ENCODE data around the gene COMMD3.
A peak's percentile ranks its signal among the peaks of the same experiment; 100 is the strongest.

The COMMD3 gene

DNA sequence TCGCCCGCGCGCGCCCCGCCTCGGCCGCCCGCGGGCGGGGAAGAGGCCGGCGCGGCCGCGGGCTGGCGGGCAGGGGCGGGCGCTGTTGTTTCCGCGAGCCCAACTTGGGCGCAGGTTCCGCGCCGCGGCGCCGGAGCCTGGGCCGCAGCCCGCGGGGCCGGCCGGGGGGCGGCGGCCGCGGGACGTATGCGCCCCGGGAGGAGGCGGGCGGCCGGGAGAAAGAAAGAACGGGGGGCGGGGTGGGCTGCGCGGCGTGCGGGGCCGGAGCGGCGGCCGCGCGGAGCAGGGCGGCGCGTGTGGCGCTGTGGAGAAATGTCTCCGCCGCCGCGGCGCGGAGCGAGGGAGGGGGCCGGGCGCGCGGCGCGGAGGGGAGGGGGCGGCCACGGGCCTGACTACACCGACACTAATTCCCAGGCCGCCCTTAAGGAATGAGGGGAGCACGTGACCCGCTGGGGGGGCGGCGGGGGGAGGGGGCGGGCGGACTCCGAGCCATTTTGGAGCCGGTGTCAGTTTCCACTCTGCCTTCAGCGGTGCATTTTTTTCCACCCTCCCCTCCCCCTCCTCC, 4.5 kb downstream of the COMMD3 start, which contains the start of gene BMI1:
BMI1 (plus strand) TSS at position 509 of the 565 bp plus-strand sequence. CDS start 5,351 bp downstream, outside the sequence.
- DNase-seq = peak; percentile 16

DNA sequence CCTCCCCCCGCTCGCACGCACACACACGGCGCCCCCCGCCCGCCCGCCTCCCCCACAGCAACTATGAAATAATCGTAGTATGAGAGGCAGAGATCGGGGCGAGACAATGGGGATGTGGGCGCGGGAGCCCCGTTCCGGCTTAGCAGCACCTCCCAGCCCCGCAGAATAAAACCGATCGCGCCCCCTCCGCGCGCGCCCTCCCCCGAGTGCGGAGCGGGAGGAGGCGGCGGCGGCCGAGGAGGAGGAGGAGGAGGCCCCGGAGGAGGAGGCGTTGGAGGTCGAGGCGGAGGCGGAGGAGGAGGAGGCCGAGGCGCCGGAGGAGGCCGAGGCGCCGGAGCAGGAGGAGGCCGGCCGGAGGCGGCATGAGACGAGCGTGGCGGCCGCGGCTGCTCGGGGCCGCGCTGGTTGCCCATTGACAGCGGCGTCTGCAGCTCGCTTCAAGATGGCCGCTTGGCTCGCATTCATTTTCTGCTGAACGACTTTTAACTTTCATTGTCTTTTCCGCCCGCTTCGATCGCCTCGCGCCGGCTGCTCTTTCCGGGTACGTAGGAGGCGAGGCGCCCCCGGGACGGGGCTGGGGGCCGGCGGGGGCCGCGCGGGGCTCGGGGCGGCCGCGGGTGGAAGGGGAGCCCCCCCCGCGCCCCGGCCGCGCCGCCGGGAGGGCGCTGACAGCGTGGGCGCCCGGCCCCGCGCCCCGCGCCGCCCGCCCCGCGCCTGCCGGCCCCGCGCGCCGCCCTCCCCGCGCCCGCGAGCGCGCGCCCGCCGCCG, 5.2 kb downstream of the COMMD3 start:
- DNase-seq = peak; percentile 93

DNA sequence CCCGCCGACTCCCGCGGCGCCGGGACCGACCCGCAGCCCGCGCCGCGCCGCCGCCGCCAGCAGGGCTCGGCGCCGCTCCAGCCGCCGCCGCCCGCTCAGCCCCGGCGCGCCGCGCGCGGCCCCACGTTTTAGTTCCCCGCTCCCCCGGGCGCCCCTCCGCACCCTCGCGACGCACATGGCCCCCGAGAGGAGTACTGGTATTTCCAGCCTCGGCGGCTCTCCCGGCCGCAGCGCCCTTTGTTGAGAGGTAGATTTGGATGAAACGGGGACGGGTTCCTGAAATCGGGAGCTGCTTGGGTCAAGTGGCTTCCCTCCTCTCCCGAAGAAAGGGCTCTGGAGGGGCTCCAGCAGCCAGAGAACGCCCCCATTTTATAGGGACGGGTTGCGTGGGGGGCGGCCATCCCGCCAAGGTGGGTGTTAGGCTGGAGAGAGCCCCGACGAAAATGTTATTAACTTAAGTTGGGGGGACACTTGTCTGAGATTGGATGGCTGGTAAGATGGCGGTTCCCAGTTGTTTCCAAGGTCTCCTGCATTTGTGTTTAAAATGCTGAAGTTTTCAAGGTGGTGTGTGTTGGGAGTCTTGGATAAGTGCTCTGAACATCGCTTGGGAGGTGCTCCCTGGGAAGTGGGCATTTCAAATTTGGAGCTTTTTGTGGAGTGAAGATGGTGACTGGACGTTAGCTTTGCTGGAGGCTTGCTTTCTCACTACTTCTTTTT, 5.9 kb downstream of the COMMD3 start:
- peak; percentile 76 for DNase-seq

DNA sequence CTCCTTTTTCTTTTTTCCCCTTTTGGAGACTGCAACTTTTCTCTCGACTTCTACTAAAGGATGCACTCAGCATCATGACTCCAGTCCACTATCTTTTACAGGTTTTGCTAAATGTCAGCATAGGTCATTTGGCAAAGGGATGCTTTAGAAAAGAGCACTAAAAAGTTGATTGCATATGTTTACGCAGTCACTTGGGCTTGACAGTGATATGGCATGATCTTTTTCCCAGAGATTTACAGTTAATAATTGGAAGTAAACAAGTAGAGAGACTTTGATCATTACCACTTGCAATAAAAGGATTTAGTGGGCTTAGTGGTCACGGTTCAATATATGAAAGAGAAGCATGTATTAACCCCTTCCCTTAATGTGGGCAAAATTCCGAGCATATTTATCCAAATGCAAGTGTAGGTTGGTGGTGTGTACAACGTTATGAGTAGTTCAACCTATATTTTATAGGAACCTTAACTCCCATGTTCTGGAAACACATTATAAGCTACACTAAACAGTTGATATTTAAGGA, 6.5 kb downstream of the COMMD3 start:
- peak; percentile 11 for DNase-seq

DNA sequence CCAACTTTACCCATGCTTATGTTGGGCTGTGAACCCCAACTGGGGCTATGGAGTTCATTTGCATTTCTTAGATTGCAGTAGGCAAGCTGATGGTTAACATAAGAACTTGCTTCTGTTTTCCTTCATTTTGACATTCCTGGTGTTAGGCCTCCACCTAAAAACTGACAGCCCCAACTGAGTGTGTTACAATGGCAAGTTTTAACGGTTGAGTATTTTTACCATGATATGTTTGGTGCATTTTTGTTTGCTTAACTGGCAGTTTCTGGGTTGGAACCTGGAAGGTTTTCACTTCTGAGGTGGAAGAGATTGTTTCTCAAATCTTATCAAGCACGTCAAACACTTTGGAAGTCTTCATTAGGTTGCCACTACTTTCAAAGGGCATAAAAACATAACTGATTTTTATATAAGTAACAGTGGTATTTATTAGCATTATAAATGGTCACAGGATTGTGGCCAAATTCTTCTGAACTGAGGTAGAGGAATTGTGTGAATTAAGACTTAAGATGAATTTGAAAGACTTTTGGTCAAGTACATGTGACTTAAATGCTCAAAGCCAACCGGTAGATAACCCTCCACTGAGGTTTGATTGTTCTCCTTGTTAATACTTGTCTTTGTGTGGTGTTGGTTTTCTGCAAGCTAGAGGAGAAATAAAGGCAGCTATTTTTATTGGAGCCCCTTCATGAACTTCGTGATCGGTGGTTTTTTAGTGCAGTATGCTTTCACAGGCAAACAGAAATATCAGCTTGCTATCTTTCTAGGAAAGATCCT, 7.5 kb downstream of the COMMD3 start:
- peak; percentile 12 for DNase-seq

DNA sequence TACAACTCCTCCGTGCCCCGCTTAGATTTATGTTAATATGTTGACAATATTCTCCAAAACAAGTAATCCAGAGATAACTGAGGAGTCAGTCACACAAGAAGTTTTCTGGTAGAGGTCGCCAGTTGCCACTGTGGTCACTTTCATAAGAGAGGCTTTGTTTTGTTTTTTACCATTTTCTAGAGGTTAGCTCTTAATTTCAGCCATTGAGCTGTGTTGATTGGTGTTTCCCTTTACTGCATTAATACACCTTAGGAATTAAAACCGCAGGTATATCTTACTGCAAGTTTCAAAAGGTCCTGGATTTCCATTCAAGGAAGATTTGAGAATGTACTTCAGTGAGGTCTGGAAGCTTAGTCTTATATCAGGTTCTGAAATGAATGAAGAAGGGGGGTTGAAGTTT, 8.2 kb downstream of the COMMD3 start:
- peak; percentile 9 for DNase-seq

DNA sequence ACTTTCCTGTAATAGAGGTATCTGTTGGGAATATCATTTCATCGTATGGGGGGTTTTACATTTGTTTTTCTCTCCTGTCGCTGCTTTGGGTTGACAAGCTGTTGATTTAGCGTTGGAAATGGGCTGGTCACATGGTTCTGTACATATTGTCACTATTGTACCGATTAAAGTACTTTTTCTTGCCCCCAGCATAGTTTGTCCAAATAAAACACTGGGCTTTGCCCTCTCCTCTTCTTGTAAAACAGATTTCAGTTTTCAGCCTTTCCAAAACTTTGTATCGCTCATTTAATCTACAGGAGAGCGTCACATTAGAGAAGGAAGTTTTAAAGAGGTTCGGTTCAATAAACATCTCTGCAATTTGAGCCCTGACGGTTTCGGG, 8.7 kb downstream of the COMMD3 start:
- DNase-seq = peak; percentile 47

DNA sequence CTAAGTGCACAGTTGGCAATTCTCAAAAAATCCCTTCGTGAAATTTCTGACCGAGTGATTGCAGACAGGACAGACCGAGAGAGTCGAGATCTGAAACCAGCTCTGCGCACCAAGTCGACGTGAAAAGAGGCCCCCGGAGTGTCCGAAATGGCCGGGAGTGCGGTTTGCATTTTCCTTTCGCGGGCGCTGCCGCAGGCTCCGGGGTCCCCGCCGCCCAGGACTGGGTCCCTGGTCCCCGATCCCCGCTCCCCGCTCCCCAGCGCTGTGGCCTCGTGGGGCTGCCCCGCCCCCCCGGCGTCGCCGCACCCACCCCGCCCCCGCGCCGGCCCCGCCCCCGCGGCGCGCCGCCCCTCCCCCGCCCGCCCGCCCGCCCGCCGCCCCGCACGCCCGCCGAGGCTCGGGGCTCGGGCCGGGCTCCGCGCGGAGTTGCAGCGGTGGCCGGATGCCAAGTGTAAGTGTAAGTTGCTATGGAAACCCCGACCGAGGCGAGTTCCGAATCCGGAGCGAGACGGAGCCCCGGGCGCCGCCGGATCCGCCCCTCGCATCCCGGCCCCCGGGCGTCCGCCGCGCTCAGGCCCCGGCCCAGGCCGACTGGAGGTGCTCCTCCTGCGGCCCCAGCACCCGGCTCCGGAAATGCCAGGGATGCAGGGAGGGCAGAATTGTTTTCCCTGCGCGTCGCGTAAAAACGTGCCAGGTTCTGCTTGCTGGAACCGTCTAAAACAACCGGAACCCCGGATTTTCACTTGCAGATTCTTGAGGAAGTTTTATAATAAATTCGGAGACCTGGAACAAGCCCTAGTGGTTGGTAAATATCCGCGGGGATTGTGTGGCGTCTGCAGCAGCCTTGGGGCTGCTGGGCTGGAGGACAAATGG, 9.3 kb downstream of the COMMD3 start:
- peak; percentile 85 for DNase-seq

DNA sequence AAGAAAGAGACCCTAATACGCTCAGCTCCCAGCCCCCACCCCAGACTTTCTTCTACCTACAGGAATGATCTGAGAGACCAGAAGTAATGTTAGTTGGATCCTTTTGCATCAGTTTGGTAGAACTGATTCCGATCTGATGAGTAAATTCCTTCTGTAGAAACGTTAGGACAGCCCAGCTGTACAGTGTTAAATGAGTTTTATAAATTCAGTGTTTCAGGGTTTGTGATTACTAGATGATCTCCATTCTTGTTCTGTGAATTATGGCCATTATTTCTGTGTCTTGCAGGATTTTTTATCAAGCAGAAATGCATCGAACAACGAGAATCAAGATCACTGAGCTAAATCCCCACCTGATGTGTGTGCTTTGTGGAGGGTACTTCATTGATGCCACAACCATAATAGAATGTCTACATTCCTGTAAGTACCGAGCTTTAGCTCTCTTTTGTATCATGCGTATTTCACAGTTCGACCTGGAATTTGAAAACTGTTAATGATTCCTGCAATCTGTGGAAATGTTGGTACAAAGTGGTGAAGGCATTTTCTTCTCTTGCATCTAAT, 10.0 kb downstream of the COMMD3 start:
- DNase-seq = no peak

DNA sequence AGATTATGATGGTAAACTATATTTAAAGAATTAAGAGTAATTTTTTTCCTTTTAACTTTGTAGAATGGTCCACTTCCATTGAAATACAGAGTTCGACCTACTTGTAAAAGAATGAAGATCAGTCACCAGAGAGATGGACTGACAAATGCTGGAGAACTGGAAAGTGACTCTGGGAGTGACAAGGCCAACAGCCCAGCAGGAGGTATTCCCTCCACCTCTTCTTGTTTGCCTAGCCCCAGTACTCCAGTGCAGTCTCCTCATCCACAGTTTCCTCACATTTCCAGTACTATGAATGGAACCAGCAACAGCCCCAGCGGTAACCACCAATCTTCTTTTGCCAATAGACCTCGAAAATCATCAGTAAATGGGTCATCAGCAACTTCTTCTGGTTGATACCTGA, 13.0 kb downstream of the COMMD3 start:
- no peak for DNase-seq

DNA sequence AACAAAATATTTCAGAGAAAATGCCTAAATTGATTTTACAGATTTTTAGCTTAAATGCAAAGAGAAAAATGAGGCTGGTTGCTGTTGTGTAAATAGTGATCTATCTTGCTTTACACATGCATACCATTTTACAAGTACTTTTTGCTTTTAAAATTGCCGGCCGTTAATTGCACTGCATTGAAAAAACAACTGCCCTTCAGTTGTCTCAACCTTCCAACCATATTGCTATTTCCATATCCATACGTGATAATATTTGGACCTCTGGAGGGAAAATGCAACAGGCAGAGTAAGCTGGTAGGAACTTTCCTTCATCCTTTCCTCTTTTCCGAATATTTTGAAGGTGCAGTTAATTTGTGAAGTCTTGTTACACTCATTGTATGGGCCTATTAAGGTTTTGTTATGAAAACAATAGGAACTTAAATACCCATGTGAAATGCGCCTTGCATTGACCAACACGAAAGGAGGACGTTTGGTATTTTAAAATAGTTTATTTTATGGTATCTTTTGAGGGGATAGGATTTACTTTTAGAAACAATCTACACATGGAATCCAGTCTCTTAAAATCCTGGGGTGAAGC, 16.0 kb downstream of the COMMD3 start:
- DNase-seq = no peak

DNA sequence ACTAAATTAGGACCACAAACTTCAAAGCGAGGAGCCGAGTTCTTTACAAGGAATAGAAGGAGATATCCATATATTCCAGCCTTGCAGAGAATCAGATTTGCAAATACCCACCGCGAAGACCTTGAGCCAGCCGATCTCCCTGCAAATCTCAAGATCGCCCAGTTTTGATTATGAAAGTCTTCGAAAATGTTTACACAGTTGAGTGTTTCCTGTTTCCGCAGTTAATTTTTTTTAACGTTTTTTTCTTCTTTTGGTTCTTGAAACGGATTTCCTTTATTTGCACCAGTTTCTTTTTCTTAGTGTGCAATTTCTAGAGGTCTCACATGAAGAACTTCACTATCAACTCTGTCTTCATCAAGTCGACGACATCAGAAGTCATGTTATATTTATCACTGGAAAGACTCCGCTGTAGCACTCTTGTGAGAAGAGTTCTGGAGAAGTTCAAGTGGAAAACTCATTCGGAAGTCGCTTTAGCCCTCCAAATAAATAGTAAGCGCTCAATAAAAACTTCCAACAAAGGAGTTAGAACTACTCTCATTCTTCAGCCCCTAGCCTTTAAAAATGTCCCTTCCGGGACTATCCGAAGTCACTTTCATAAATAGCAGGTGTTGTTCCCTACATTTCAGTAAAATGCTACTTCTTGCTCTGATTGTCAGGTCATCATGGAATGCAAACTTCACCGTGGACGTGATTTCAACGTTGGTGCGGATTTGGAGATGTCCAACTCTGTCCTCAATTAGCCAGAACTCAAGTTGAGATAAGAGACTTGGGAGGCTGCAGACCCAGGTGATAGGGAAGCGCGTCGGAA, 17.2 kb downstream of the COMMD3 start:
- no peak for DNase-seq

DNA sequence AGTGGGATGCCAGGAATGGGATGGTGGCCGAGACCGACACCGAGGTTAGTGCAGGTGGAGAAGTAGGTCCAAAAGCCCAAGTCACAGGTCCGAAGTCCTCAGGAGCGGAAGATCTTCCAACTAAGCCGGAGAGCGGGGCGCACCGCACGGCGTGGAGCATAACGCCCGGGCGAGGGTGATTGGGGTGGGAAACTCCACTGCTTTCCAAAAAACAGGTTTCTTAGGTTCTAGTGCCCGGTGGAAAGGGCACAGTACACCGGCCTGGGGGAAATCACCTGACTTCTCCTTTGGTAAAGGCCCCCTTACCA, 17.7 kb downstream of the COMMD3 start:
- DNase-seq = no peak

DNA sequence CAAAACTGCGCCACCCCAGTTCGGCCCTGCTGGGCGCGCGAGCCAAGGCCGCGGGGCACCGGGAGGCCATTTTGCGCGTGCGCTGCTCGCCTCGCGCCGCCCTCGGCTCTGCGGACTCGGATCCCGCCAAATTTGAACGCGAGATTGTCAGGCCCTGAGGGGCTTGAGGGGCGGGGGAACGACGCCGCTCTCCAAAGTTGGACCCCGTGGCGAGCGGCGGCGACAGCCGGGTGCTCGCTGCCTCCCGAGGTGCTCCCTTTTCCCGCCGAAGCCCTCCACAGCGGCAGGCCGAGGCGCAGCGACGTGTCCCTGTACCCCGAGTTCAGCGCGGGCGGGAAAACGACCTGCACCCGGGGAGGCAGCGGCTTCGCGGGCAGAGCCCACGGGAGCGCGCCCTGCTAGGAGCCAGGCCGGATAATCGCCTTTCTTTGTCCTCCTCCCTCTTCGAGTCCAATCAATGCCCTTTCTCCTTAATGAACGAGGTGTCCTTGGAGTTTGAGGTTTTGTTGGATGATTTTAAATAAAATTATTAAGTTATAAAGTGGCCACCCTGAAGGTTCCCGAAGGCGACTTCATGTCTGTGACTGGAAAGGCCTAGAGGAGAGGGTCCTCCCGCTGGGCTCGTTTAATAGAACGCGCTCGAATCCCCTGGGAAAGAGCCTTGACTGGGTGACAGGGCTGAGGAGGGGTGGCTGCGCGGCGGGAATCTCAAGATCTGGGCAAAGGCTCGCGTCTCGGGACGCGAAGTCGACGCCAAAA, 18.4 kb downstream of the COMMD3 start:
- DNase-seq = peak; percentile 89

DNA sequence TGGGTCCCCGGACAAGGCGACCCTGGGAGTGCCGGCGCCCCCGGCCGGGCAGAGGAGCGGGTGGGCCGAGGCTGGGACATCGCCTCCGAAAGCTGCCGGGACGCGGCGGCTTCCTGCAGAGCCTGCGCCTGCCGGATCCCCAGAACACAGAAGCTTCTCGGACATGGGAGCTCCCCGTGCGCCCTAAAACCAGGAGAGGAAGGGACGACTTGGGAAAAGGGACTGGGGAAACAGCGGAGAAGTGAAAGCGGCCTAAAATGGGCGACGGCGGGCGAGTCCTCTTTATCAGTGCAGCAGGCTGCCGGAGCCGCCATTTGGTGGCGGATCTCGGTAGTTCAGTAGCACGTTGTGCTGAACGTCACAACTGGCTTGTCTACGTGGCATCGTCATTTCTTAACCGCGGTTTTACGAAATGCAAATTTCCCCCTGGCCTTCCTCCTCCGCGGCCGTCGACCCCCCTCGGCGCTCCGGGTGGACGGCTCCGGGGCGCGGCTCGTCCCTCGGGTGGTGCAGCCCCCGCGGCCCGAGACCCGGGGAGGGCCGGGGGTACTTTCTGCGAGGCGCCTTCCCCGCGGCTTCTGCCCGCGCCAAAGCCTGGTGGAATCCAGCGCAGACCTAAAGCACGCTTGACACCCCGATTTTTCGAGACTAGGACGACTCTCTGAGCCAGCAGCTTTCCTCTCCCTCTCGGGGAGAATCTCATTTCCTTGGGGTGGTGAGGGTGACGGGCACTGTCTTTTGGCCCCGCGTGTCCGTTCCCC, 19.2 kb downstream of the COMMD3 start:
- peak; percentile 90 for DNase-seq

DNA sequence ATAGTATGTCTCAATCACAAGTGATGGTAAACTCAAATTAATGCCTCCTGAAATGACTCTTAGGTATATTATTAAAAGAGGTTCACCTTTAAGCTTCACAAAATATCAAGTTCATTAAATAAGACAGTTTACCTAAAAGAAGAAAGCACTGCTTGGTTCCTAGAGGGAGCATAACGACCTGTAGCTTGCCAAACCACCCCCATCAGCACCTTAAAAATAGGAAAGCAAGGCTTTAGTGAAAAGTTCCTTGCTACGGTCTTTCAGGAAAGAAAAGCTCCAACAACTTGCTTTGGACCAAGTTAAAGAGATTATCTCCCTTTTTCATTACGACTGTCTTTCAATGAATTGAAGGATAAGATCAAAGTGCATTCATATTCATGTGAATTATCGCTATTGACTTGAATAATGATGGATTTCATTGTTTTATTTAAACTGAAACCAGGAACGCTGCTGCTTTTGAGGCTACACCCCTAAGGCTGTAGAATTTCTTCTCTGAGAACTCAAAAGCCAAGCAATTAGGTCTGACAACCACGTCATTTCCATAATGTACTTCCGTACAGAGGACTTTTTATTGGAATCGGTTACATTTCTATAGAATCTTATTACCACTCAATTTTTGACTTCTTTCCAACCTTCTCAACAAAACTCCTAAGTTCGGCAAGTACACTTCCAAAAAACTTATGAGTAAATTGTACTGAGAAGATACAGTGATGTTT, 22.2 kb downstream of the COMMD3 start:
- DNase-seq = no peak

DNA sequence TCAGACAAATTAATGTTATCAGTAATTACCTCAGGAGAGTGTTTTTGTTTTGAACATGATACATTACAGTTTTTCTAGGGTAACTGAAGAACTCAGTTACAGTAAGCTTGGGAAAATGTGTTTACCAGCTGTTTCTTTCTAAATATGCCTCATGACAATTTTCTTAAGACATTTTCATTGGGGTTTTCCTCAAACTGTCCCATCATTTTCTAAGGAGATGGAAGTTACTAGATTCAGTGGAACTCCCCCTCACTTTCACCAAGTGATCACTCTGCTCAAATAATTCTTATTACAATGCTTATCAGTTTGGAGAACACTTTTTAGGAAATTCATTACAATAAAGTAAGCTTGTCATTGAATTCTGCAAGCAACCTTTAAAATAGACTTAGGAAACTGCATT, 22.7 kb downstream of the COMMD3 start:
- DNase-seq = no peak

DNA sequence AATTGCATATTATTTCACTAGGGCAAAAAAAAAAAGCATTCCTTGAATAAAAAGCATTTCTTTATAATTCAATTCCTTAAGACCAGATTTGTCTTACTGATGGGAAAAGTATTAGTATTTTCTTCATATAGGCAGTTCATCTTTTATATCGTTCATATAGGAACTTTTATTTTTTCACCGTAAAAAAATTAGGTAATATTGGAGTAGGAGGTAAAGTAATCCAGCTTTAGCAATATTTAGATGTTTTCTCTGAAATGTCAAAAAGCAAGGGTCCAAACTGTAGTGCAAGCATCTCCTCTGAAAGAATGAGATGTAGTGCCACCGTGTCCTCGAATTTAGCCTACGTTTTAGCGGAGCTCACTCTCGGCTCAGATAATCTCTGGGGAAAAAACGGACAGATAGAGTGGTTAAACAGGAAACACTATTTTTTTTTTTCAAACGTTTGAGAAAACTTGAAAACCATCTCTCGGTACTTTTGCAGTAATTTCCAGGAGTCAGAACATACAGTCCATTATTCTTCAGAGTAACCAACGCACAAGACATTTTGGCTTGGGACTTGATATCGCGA, 23.7 kb downstream of the COMMD3 start:
- DNase-seq = no peak

Measured in retina (tissue), 1 donor.